HEK293 (cell line): ENCODE data around the gene PFDN1.

Source experiments
- CTCF ChIP-seq: fragments of 450-650 bp; formaldehyde crosslinking; IDR thresholded peaks from 2 replicates; pipeline ENCODE4 v1.5.1; 2016; ENCODE audit warnings: missing biosample characterization, missing genetic modification characterization
- KLF17 ChIP-seq: fragments of 450-650 bp; formaldehyde crosslinking; IDR thresholded peaks from 2 replicates; pipeline ENCODE4 v1.5.1; 2016; ENCODE audit warnings: missing biosample characterization, missing genetic modification characterization
- REST ChIP-seq: fragments of 450-650 bp; formaldehyde crosslinking; IDR thresholded peaks from 2 replicates; pipeline ENCODE4 v1.5.1; 2016; ENCODE audit warnings: missing biosample characterization, missing genetic modification characterization
- ZBTB17 ChIP-seq: fragments of 450-650 bp; formaldehyde crosslinking; IDR thresholded peaks from 2 replicates; pipeline ENCODE4 v1.5.1; 2016; ENCODE audit warnings: missing biosample characterization, missing genetic modification characterization
- ZBTB49 ChIP-seq: fragments of 450-650 bp; formaldehyde crosslinking; IDR thresholded peaks from 2 replicates; pipeline ENCODE4 v1.5.1; 2016; ENCODE audit warnings: missing biosample characterization, missing genetic modification characterization, low read depth
- ZNF302 ChIP-seq: fragments of 450-650 bp; formaldehyde crosslinking; IDR thresholded peaks from 2 replicates; pipeline ENCODE4 v1.5.1; 2016; ENCODE audit warnings: missing biosample characterization, missing genetic modification characterization, low read depth

DNA sequence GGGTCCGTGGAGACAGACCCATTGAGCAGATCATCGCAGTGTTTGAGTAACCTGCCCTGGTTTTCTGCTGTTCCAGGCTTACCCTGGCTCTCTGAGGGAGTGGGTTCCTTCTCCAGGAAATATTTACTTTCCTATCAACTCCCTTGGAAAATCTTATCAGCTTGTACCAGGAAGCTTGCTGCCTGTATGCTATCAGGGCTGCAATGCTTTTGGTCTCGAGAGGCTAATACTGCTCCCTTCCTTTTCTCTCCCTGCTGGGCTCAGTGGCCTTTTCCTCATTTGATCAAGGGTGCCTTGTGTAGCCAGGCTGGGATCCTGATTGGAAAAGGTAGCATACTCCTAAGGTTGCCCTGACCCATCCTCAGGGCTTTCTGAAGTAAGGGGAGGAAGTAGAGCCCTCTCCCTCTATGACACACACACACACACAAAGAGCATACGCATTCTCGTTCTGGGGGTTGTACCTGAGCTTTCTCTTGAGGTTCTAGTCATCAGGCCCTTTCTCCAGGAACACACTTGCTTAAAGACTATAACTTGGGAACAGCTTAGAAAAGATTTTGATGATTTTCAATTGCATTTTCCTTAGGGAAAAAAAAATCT, 86.3 kb downstream of the PFDN1 start:
- TF ChIP-seq REST (no peak), ZNF302 (no peak), CTCF (tag by site-specific recombination) (no peak), ZBTB17 (no peak), KLF17 (tag by site-specific recombination) (no peak), ZBTB49 (tag by site-specific recombination) (no peak)
